Measurements from ENCODE around the gene MN1.

Gene MN1

DNA sequence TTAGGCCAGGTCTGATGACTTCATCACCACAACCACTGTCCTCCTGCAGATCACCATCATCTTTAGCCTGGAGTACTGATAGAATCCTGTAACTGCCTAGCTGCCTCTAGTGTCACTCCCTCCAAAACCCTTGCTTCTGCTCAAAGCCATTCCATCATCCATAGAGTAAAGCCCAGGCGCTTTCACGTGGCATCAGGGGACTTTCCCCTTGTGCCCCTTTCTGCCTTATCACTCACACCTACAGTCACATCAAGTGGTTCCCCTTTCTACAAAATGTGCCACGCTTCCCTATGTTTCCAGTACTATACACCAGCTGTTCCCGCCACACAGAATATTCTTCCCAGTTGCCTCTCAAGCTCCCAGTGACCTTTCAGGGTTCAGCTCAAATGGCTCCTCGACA, 75.9 kb downstream of the MN1 start:
- no peak overlapping the region for H3K27ac ChIP-seq (replicated peaks)
- H3K27me3 ChIP-seq (ENCODE audit: insufficient read depth, poor library complexity, severe bottlenecking): peaks cover 2% of the 10 kb centered on the region
- no peak for DNase-seq (ENCODE audit: low read depth in 1 of 2, low spot score in 1 of 2)
- no peak for TF ChIP-seq GABPA (IDR thresholded peaks at IDR 0.05; ENCODE audit: low read depth)
- no peak for TF ChIP-seq POLR2AphosphoS5 (IDR thresholded peaks at IDR 0.05; ENCODE audit: low read depth)
- TF ChIP-seq, protein P1, sequence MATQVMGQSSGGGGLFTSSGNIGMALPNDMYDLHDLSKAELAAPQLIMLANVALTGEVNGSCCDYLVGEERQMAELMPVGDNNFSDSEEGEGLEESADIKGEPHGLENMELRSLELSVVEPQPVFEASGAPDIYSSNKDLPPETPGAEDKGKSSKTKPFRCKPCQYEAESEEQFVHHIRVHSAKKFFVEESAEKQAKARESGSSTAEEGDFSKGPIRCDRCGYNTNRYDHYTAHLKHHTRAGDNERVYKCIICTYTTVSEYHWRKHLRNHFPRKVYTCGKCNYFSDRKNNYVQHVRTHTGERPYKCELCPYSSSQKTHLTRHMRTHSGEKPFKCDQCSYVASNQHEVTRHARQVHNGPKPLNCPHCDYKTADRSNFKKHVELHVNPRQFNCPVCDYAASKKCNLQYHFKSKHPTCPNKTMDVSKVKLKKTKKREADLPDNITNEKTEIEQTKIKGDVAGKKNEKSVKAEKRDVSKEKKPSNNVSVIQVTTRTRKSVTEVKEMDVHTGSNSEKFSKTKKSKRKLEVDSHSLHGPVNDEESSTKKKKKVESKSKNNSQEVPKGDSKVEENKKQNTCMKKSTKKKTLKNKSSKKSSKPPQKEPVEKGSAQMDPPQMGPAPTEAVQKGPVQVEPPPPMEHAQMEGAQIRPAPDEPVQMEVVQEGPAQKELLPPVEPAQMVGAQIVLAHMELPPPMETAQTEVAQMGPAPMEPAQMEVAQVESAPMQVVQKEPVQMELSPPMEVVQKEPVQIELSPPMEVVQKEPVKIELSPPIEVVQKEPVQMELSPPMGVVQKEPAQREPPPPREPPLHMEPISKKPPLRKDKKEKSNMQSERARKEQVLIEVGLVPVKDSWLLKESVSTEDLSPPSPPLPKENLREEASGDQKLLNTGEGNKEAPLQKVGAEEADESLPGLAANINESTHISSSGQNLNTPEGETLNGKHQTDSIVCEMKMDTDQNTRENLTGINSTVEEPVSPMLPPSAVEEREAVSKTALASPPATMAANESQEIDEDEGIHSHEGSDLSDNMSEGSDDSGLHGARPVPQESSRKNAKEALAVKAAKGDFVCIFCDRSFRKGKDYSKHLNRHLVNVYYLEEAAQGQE (IDR thresholded peaks at IDR 0.05; ENCODE audit: insufficient replicate concordance, low read depth): no peak
- TF ChIP-seq, protein P2, sequence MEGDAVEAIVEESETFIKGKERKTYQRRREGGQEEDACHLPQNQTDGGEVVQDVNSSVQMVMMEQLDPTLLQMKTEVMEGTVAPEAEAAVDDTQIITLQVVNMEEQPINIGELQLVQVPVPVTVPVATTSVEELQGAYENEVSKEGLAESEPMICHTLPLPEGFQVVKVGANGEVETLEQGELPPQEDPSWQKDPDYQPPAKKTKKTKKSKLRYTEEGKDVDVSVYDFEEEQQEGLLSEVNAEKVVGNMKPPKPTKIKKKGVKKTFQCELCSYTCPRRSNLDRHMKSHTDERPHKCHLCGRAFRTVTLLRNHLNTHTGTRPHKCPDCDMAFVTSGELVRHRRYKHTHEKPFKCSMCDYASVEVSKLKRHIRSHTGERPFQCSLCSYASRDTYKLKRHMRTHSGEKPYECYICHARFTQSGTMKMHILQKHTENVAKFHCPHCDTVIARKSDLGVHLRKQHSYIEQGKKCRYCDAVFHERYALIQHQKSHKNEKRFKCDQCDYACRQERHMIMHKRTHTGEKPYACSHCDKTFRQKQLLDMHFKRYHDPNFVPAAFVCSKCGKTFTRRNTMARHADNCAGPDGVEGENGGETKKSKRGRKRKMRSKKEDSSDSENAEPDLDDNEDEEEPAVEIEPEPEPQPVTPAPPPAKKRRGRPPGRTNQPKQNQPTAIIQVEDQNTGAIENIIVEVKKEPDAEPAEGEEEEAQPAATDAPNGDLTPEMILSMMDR (IDR thresholded peaks at IDR 0.05; ENCODE audit: insufficient read depth, low read length): no peak
- no peak for TF ChIP-seq SPI1 (IDR thresholded peaks at IDR 0.05; ENCODE audit: borderline replicate concordance, low read depth)
- no peak overlapping the region for H3K4me3 ChIP-seq (replicated peaks; ENCODE audit: insufficient read depth, low read length)

DNA sequence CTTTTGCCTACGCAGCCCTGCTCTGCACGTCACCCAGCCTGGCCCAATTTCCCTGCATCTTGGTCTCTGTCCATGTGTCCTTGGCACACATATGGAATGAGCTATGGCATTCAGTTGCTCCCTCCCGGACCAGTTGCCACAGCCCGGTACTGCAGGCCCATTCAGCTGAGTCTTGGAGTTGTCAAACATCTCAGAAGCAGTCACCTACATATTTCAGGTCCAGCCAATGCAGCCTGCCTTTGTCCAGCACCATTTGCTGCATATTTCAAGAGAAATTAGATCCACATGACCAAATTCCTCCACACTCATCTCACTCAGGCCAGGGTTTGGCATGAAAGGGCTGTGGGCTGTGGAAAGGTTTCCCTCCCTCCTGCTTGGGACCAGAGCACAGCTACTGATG, 76.8 kb downstream of the MN1 start:
- TF ChIP-seq, protein P2 (IDR thresholded peaks at IDR 0.05; ENCODE audit: insufficient read depth, low read length): no peak
- TF ChIP-seq SPI1 (IDR thresholded peaks at IDR 0.05; ENCODE audit: borderline replicate concordance, low read depth) (no peak), GABPA (IDR thresholded peaks at IDR 0.05; ENCODE audit: low read depth) (no peak), POLR2AphosphoS5 (IDR thresholded peaks at IDR 0.05; ENCODE audit: low read depth) (no peak)
- TF ChIP-seq, protein P1 (IDR thresholded peaks at IDR 0.05; ENCODE audit: insufficient replicate concordance, low read depth): no peak
- Histone ChIP-seq H3K27ac (replicated peaks) (no peak overlapping the region), H3K27me3 (ENCODE audit: insufficient read depth, poor library complexity, severe bottlenecking) (peaks cover 2% of the 10 kb centered on the region), H3K4me3 (replicated peaks; ENCODE audit: insufficient read depth, low read length) (no peak overlapping the region)
- DNase-seq (ENCODE audit: low read depth in 1 of 2, low spot score in 1 of 2): no peak

DNA sequence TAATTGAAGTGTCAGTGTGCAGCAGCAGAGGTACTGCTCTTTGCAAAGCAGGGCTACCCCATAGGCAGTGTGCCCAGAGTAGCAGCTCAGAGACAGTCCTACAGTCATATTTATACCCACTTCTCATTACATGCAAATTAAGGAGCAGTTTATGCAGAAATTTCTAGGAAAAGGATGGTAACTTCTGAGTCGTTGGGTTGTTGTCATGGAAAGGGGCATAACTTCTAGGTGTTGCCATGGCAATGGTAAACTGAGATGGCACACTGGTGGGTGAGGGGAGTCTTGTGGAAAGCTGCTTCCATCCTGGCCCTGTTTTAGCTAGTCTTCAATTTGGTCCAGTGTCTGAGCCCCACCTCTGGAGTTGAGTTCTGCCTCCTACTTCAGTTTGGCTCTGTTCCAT, 77.4 kb downstream of the MN1 start:
- H3K4me3 ChIP-seq (replicated peaks; ENCODE audit: insufficient read depth, low read length): no peak overlapping the region
- no peak for DNase-seq (ENCODE audit: low read depth in 1 of 2, low spot score in 1 of 2)
- H3K27ac ChIP-seq (replicated peaks): no peak overlapping the region
- peaks cover 2% of the 10 kb centered on the region for H3K27me3 ChIP-seq (ENCODE audit: insufficient read depth, poor library complexity, severe bottlenecking)
- TF ChIP-seq, protein P1 (IDR thresholded peaks at IDR 0.05; ENCODE audit: insufficient replicate concordance, low read depth): no peak
- no peak for TF ChIP-seq POLR2AphosphoS5 (IDR thresholded peaks at IDR 0.05; ENCODE audit: low read depth)
- TF ChIP-seq, protein P2 (IDR thresholded peaks at IDR 0.05; ENCODE audit: insufficient read depth, low read length): no peak
- no peak for TF ChIP-seq SPI1 (IDR thresholded peaks at IDR 0.05; ENCODE audit: borderline replicate concordance, low read depth)
- no peak for TF ChIP-seq GABPA (IDR thresholded peaks at IDR 0.05; ENCODE audit: low read depth)
